Keratinocyte (primary cell): ENCODE results near the gene FGFR3. TPM values are rescaled to one million over a fixed set of nuclear protein-coding genes. Genes with fewer than 3 reads are reported as not detected.
A peak's percentile ranks its signal among the peaks of the same experiment; 100 is the strongest.

ENCODE experiments used
- DNase-seq: peaks from one replicate; pipeline ENCODE4 v3.0.0-alpha.2; 2011; ENCODE audit warnings: low read depth, missing footprints, low spot score
- FAIRE-seq: peaks from 2 replicates; lab custom pipeline; 2011; peaks lifted over from hg19 to GRCh38; lab: Jason Lieb, UNC
- H2AFZ ChIP-seq: 2 replicates; pipeline ENCODE4 v1.6.0; 2012; ENCODE audit warnings: low read length, control low read depth, inconsistent platforms; ENCODE audit not compliant: control insufficient read depth
- H3K27ac ChIP-seq: 2 replicates; pipeline ENCODE4 v1.5.1; 2011; ENCODE audit warnings: low read length; ENCODE audit not compliant: control insufficient read depth, insufficient read depth
- H3K27me3 ChIP-seq: 3 replicates; pipeline ENCODE4 v1.6.0; 2011; ENCODE audit warnings: low read length; ENCODE audit not compliant: control insufficient read depth, insufficient read depth; ENCODE audit errors: extremely low read depth
- H3K36me3 ChIP-seq, 2 experiments: 2 replicates in 1 of 2; 3 replicates in 1 of 2; pipeline ENCODE4 v1.5.1; 2011; ENCODE audit warnings: low read length in 2 of 2, mild to moderate bottlenecking in 1 of 2; ENCODE audit not compliant: control insufficient read depth in 2 of 2, insufficient read depth in 2 of 2; ENCODE audit errors: extremely low read depth in 1 of 2
- H3K4me1 ChIP-seq: 3 replicates; pipeline ENCODE4 v1.5.1; 2011; ENCODE audit warnings: low read length; ENCODE audit not compliant: control insufficient read depth, insufficient read depth; ENCODE audit errors: extremely low read depth
- H3K4me2 ChIP-seq: 3 replicates; pipeline ENCODE4 v1.6.0; 2011; ENCODE audit warnings: low read depth, low read length; ENCODE audit not compliant: control insufficient read depth, insufficient read depth; ENCODE audit errors: extremely low read depth
- H3K4me3 ChIP-seq, 3 experiments: fragments of 200-600 bp in 1 of 3; sonication (generic) in 1 of 3; 2 replicates in 2 of 3; 3 replicates in 1 of 3; pipeline ENCODE4 v1.5.1; 2011 to 2016; ENCODE audit warnings: low read length in 3 of 3, mild to moderate bottlenecking in 3 of 3, control low read depth in 2 of 3, inconsistent platforms in 1 of 3, low read depth in 1 of 3, mixed read lengths in 1 of 3, mixed run types in 1 of 3, moderate library complexity in 1 of 3; ENCODE audit not compliant: control insufficient read depth in 2 of 3, insufficient read depth in 2 of 3; ENCODE audit errors: extremely low read depth in 1 of 3
- H3K79me2 ChIP-seq: 2 replicates; pipeline ENCODE4 v1.6.0; 2012; ENCODE audit warnings: low read length; ENCODE audit not compliant: control insufficient read depth, insufficient read depth
- H3K9ac ChIP-seq: 3 replicates; pipeline ENCODE4 v1.6.0; 2011; ENCODE audit warnings: low read length; ENCODE audit not compliant: control insufficient read depth, insufficient read depth; ENCODE audit errors: extremely low read depth
- H3K9me1 ChIP-seq: 3 replicates; pipeline ENCODE4 v1.6.0; 2011; ENCODE audit warnings: low read length; ENCODE audit not compliant: control insufficient read depth, insufficient read depth; ENCODE audit errors: extremely low read depth
- H3K9me3 ChIP-seq: 2 replicates; pipeline ENCODE4 v1.5.1; 2012; ENCODE audit warnings: low read depth, low read length; ENCODE audit not compliant: control insufficient read depth
- H4K20me1 ChIP-seq: 3 replicates; pipeline ENCODE4 v1.6.0; 2011; ENCODE audit warnings: low read length; ENCODE audit not compliant: control insufficient read depth, insufficient read depth; ENCODE audit errors: extremely low read depth
- CTCF ChIP-seq, 3 experiments: IDR thresholded peaks in 1 of 3; conservative IDR thresholded peaks in 1 of 3; optimal IDR thresholded peaks in 1 of 3; 2 replicates in 2 of 3; 3 replicates in 1 of 3; pipeline versions ENCODE3 to v1.5.1; 2011; ENCODE audit warnings: low read length in 3 of 3, mild to moderate bottlenecking in 3 of 3, moderate library complexity in 2 of 3, control low read depth in 1 of 3, inconsistent platforms in 1 of 3; ENCODE audit not compliant: insufficient read depth in 2 of 3; ENCODE audit errors: extremely low read depth in 1 of 3
- EZH2 ChIP-seq: IDR thresholded peaks from one replicate; pipeline ENCODE4 v1.6.1; 2012; ENCODE audit warnings: inconsistent platforms, mild to moderate bottlenecking, low read length, moderate library complexity
- dilution Hi-C: fragments of 300-500 bp; cut with MboI; formaldehyde crosslinking; loops from one replicate; pipeline ENCODE4 v1.7.0; 2020; ENCODE audit warnings: low sequenced_read_pairs; ENCODE audit not compliant: extremely low pct_ligation_motif_present
- polyA plus RNA-seq, 5 experiments: library from polyadenylated mRNA; depleted of rRNA in 3 of 5; stranded (reverse) in 3 of 5; stranded (forward) in 1 of 5; unstranded in 1 of 5; fragments of >200 nt; gene quantifications; 1 replicate in 1 of 5; 2 replicates in 3 of 5; 3 replicates in 1 of 5; pipeline versions ENCODE4 v1.2.1 to v1.2.3, GENCODE V29; 2011 to 2012; ENCODE audit warnings: missing spikeins in 2 of 5, low read depth in 1 of 5, low replicate concordance in 1 of 5

Gene FGFR3
- polyA plus RNA-seq, 1 donor (not counting 4 experiments of a cell fraction or from before 2014, with no cell fraction given): 45.2 TPM

GRCh38 chr4:1753697-1754311 is 39.3 kb upstream of the FGFR3 start:
- H3K9ac ChIP-seq: no peak overlapping the region
- TF ChIP-seq CTCF (optimal IDR thresholded peaks at IDR 0.05 in 1 of 3, IDR thresholded peaks at IDR 0.05 in 1 of 3, conservative IDR thresholded peaks at IDR 0.05 in 1 of 3; ENCODE audit: extremely low read depth in 1 of 3, insufficient read depth in 2 of 3, low read length in 3 of 3) (no peak), EZH2 (no peak)
- no peaks in the 10 kb centered on the region for H3K79me2 ChIP-seq
- no peak overlapping the region for H3K27ac ChIP-seq
- H3K4me1 ChIP-seq: peaks cover 58% of the 10 kb centered on the region
- no peak overlapping the region for H2AFZ ChIP-seq
- dilution Hi-C loops: no loop called here
- FAIRE-seq (no peak), DNase-seq (no peak)
- H3K9me1 ChIP-seq: no peaks in the 10 kb centered on the region
- no peaks in the 10 kb centered on the region for H3K36me3 ChIP-seq
- H3K27me3 ChIP-seq: no peaks in the 10 kb centered on the region
- H3K9me3 ChIP-seq: no peaks in the 10 kb centered on the region
- no peak overlapping the region for H3K4me3 ChIP-seq
- H4K20me1 ChIP-seq: no peaks in the 10 kb centered on the region
- peak overlapping the region; percentile 16 for H3K4me2 ChIP-seq

- dilution Hi-C loops: no loop called here
- no peak overlapping the region for H3K27ac ChIP-seq
- no peak overlapping the region for H2AFZ ChIP-seq
Measured at GRCh38 chr4:1754336-1754735, 38.8 kb upstream of the FGFR3 start.

More at GRCh38 chr4:1754336-1754735, 38.8 kb upstream of the FGFR3 start:
- Histone ChIP-seq H3K9me1 (no peaks in the 10 kb centered on the region), H3K27me3 (no peaks in the 10 kb centered on the region), H3K79me2 (no peaks in the 10 kb centered on the region), H3K4me1 (peaks cover 63% of the 10 kb centered on the region), H3K4me2 (peak overlapping the region; percentile 16), H4K20me1 (no peaks in the 10 kb centered on the region), H3K36me3 (no peaks in the 10 kb centered on the region), H3K9ac (no peak overlapping the region), H3K4me3 (no peak overlapping the region), H3K9me3 (no peaks in the 10 kb centered on the region)
- no peak for FAIRE-seq
- DNase-seq: no peak
- TF ChIP-seq CTCF (optimal IDR thresholded peaks at IDR 0.05 in 1 of 3, IDR thresholded peaks at IDR 0.05 in 1 of 3, conservative IDR thresholded peaks at IDR 0.05 in 1 of 3; ENCODE audit: extremely low read depth in 1 of 3, insufficient read depth in 2 of 3, low read length in 3 of 3) (no peak), EZH2 (no peak)
